Vagina (tissue), 2 donors: Measurements from ENCODE around the gene SMIM35. TPM values are rescaled to one million over a fixed set of nuclear protein-coding genes. Genes with fewer than 3 reads are reported as not detected.

Experiments
- DNase-seq, 2 donors: peaks; one replicate each; pipeline ENCODE4 v3.0.0-alpha.2; 2017; ENCODE audit errors: extremely low spot score in 2 of 2
- H3K27ac ChIP-seq: fragments of 200-600 bp; sonication (generic); one replicate; pipeline ENCODE4 v1.5.1; 2019
- H3K27me3 ChIP-seq: fragments of 200-600 bp; sonication (generic); one replicate; pipeline ENCODE4 v1.5.1; 2019
- H3K36me3 ChIP-seq, 2 donors: fragments of 200-600 bp; sonication (generic); one replicate each; pipeline ENCODE4 v1.5.1; 2017 to 2019
- H3K4me1 ChIP-seq: fragments of 200-600 bp; sonication (generic); one replicate; pipeline ENCODE4 v1.5.1; 2019
- H3K4me3 ChIP-seq, 2 donors: fragments of 200-600 bp; sonication (generic); 1 replicate in 1 of 2; 2 replicates in 1 of 2; pipeline ENCODE4 v1.5.1; 2016 to 2019
- H3K9me3 ChIP-seq: fragments of 200-600 bp; sonication (generic); one replicate; pipeline ENCODE4 v1.5.1; 2019
- CTCF ChIP-seq, 3 experiments: fragments of 450-650 bp in 2 of 3; fragments of 200-600 bp in 1 of 3; sonication (generic) in 1 of 3; IDR thresholded peaks; one replicate each; pipeline ENCODE4 v1.5.1; 2017 to 2019; ENCODE audit warnings: antibody characterized with exemption in 3 of 3, mild to moderate bottlenecking in 2 of 3, moderate library complexity in 2 of 3
- POLR2A ChIP-seq, 2 donors: fragments of 450-650 bp; IDR thresholded peaks; one replicate each; pipeline ENCODE4 v1.6.1; 2017; ENCODE audit warnings: antibody characterized with exemption in 2 of 2, mild to moderate bottlenecking in 2 of 2, moderate library complexity in 2 of 2
- POLR2AphosphoS5 ChIP-seq, 2 donors: sonication (generic); formaldehyde crosslinking; IDR thresholded peaks; one replicate each; pipeline ENCODE4 v1.9.0; 2017; ENCODE audit warnings: antibody characterized with exemption in 2 of 2, mild to moderate bottlenecking in 2 of 2, low read depth in 1 of 2; ENCODE audit not compliant: insufficient read depth in 1 of 2
- intact Hi-C: fragments of 100-400 bp; cut with DNase I; formaldehyde crosslinking; loops from one replicate; pipeline ENCODE4 v1.15.1; 2023
- total RNA-seq: library from RNA; depleted of rRNA; stranded (reverse); fragments of >200 nt; gene quantifications from one replicate; pipeline ENCODE4 v1.2.3, GENCODE V29; 2016

Gene SMIM35
- not detected for total RNA-seq

- no peaks in the 10 kb centered on the region for H3K27me3 ChIP-seq
- intact Hi-C loops: no loop called here
- H3K36me3 ChIP-seq: no peaks in the 10 kb centered on the region
- no peak for DNase-seq
- peaks cover 14% of the 10 kb centered on the region for H3K4me1 ChIP-seq
- H3K27ac ChIP-seq: no peak within 1 kb of the TSS
- no peaks in the 10 kb centered on the region for H3K9me3 ChIP-seq
- no peak within 1 kb of the TSS for H3K4me3 ChIP-seq
- TF ChIP-seq POLR2A (IDR thresholded peaks at IDR 0.05): no peak
- no peak for TF ChIP-seq CTCF (IDR thresholded peaks at IDR 0.05)
- TF ChIP-seq POLR2AphosphoS5 (IDR thresholded peaks at IDR 0.05; ENCODE audit: insufficient read depth in 1 of 2, low read depth in 1 of 2): no peak
Observed at GRCh38 chr11:118086913-118087768, at the start of gene SMIM35. Gene SMIM35, minus strand, starts transcription at chr11:118086963. Its CDS starts 206 bp downstream, at chr11:118086757.

DNA sequence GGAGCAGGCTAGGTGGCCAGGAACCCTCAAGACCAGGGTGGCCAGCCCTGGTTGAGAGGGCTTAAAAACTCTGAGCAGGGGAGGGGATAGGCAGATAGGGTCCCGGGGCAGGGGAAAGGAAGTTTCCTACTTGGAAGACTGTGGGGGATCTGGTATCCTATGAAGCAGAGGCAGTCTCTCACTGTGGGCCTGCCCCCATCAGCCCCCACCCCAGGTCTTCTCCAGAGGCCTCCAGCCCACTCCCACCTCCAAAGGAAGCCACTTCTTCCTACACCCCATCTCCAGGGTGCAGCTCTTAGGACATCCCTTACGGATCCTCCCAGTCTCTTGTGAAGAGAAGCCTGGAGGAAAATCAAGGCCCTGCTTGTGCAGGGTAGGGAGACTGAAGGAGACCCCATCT is 49.6 kb upstream of the SMIM35 start:
- Histone ChIP-seq H3K27me3 (no peaks in the 10 kb centered on the region), H3K36me3 (no peaks in the 10 kb centered on the region), H3K4me3 (no peak overlapping the region), H3K9me3 (no peaks in the 10 kb centered on the region), H3K4me1 (no peaks in the 10 kb centered on the region), H3K27ac (no peak overlapping the region)
- no peak for TF ChIP-seq POLR2A (IDR thresholded peaks at IDR 0.05)
- no peak for TF ChIP-seq CTCF (IDR thresholded peaks at IDR 0.05)
- TF ChIP-seq POLR2AphosphoS5 (IDR thresholded peaks at IDR 0.05; ENCODE audit: insufficient read depth in 1 of 2, low read depth in 1 of 2): no peak
- DNase-seq: no peak
- intact Hi-C loops: no loop called here

GRCh38 chr11:118135796-118136165 is 49.0 kb upstream of the SMIM35 start:
- no peak for DNase-seq
- TF ChIP-seq POLR2A (IDR thresholded peaks at IDR 0.05) (no peak), CTCF (IDR thresholded peaks at IDR 0.05) (no peak), POLR2AphosphoS5 (IDR thresholded peaks at IDR 0.05; ENCODE audit: insufficient read depth in 1 of 2, low read depth in 1 of 2) (no peak)
- Histone ChIP-seq H3K4me1 (no peaks in the 10 kb centered on the region), H3K27me3 (no peaks in the 10 kb centered on the region), H3K4me3 (no peak overlapping the region), H3K27ac (no peak overlapping the region), H3K9me3 (no peaks in the 10 kb centered on the region), H3K36me3 (no peaks in the 10 kb centered on the region)
- intact Hi-C loops: no loop called here

- DNase-seq: no peak
- no peak overlapping the region for H3K4me3 ChIP-seq
- TF ChIP-seq POLR2AphosphoS5 (IDR thresholded peaks at IDR 0.05; ENCODE audit: insufficient read depth in 1 of 2, low read depth in 1 of 2): no peak
- TF ChIP-seq CTCF (IDR thresholded peaks at IDR 0.05): no peak
- no peak for TF ChIP-seq POLR2A (IDR thresholded peaks at IDR 0.05)
- H3K9me3 ChIP-seq: no peaks in the 10 kb centered on the region
- H3K27me3 ChIP-seq: no peaks in the 10 kb centered on the region
- H3K36me3 ChIP-seq: no peaks in the 10 kb centered on the region
- H3K27ac ChIP-seq: no peak overlapping the region
- no peaks in the 10 kb centered on the region for H3K4me1 ChIP-seq
- intact Hi-C loops: no loop called here
Observed at GRCh38 chr11:118135051-118135795, 48.5 kb upstream of the SMIM35 start.

DNA sequence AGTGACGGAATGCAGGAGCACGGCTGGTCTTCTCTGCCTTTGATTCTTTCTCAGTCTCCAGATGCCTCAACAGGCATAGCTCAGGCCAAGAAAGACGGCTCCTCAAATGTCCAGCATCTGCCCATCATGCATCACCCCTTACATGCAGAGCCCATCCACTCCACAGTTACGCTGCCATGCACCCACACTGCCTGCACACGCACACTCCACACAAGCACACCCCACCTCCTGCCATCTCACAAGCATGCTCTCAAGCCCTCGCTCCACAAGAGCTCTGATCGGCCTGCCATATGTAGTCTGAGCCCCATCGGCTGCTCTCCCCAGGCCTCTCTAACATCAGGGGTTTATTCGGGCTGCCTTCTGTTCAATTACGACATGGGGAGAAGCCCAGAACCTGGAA is 47.1 kb upstream of the SMIM35 start:
- Histone ChIP-seq H3K4me1 (no peaks in the 10 kb centered on the region), H3K4me3 (no peak overlapping the region), H3K27me3 (no peaks in the 10 kb centered on the region), H3K27ac (no peak overlapping the region), H3K36me3 (no peaks in the 10 kb centered on the region), H3K9me3 (no peaks in the 10 kb centered on the region)
- no peak for DNase-seq
- TF ChIP-seq POLR2AphosphoS5 (IDR thresholded peaks at IDR 0.05; ENCODE audit: insufficient read depth in 1 of 2, low read depth in 1 of 2) (no peak), CTCF (IDR thresholded peaks at IDR 0.05) (no peak), POLR2A (IDR thresholded peaks at IDR 0.05) (no peak)
- intact Hi-C loops: no loop called here
